NCI-H69 (cell line): Measurements from ENCODE around the gene PTGIS.

Experiments used
- DNase-seq: peaks from one replicate; lab custom pipeline; 2025; lab: John Stamatoyannopoulos, UW

PTGIS gene

DNA sequence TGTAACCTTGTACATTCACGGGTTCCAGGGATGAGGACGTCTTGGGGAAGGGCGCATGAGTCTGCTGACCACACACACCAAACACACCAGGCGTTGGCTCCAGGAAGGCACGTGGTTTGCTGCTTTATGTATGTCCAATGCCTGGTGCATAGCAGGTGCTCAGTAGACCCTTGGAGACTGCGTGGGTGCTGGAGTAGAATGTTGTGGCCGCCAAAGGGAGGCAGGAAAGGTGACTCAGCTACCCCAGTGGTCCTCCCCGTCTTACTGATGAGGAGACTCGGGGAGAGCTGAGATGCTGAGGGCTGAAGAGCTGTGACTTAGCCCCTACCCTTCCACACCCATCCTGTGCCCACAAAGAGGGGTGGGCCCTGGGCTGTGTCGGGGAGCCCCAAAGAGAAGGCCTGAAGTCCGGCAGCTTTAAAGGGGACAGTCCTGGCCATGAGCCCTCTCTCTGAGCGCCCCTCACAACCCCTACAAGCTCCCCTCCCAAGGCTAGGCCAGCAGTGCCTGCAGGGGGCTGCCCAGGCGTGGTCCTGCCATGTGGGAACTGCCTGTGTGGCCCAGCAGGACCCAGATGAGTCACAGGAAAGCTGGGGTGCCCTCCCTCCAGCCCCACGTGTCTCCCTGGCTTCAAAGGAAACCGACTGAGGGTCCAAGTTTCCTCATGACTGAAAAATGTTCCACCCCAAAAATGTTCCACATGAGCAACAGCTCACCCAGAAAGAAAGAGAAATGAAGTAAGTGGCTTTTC is 28.0 kb upstream of the PTGIS start:
- no peak for DNase-seq

DNA sequence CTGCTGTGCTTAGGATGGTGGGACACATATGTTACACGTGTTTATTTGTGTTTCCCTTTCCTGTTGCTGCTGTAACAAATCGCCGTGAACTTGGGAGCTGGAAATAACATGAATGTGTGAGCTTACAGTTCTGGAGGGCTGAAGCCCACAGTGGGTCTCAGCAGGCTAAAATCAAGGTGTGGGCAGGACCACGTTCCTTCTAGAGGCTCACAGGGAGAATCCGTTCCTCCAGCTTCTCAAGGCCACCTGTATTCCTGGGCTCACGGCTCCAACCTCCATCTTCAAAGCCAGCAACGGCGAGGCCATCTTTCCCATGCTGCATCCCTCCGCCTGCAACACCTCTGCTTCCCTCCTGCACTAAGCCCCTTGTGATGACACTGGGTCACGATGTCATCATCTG is 27.4 kb upstream of the PTGIS start:
- DNase-seq: no peak

DNA sequence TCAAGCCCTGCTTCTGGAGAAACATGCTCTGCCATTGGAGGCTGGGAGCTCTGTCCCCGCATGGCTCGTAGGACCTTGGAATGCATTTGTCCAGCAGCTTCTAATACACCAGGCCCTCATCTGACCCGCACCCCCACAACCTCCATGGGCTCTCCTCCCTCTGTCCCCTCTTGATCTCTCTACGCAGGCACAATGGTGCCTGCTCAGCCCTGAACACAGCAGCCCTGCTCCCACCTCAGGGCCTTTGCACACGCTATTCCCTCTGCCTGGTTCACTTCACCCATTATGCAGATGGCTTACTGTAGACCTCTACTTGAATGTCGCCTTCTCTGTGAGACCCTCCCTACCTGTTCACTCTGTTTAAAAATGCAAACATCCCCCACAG is 27.0 kb upstream of the PTGIS start:
- no peak for DNase-seq

GRCh38 chr20:49594143-49594930 is 26.4 kb upstream of the PTGIS start:
- no peak for DNase-seq

DNA sequence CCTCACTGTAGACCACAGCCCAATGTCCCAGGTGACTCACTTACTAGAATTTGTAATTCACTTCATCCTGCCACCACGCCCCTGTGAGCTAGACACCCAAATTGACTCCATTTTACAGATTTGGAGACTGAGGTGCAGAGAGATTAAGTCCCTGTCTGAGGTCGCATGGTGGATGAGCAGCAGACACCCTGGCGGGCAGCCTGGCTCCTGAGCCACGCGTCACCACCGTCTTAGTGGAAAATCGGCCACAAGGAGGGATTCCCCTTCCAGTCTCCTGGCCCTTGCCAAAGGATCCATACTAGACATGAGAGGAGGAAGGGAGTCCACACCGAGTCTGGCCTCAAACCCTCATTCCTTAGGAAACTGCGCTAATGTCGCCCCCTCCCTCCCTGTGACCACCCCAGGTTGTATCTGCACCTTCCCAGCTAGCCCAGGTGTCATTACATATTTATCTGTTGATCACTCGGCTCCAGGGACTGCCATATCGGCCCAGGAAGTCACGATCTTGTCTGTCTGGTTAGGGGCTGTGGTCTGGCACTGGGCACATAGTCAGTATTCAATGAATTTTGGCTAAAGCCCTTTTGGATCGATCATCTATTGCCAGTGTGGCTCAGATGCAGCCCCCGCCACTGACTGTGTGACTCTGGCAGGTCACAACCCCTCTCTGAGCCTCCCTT is 25.7 kb upstream of the PTGIS start:
- DNase-seq: no peak

DNA sequence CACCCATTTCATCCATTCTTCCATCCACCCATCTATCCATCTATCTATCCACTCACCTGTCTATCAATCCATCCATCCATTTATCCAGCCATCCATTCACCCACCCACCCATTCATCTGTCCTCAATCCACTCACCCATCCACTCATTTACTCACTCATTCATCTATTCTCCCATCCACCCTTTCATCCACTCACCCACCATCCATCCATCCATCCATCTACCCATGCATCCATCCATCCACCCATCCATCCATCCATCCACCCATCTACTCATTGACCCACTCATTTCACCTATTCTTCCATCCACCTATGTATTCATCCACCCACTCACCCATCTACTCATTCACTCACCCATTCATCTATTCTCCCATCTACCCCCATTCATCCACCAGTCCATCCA is 24.2 kb upstream of the PTGIS start:
- DNase-seq: no peak

- DNase-seq: no peak
These were observed 23.4 kb upstream of the PTGIS start for GRCh38 chr20:49591217-49591865.

DNA sequence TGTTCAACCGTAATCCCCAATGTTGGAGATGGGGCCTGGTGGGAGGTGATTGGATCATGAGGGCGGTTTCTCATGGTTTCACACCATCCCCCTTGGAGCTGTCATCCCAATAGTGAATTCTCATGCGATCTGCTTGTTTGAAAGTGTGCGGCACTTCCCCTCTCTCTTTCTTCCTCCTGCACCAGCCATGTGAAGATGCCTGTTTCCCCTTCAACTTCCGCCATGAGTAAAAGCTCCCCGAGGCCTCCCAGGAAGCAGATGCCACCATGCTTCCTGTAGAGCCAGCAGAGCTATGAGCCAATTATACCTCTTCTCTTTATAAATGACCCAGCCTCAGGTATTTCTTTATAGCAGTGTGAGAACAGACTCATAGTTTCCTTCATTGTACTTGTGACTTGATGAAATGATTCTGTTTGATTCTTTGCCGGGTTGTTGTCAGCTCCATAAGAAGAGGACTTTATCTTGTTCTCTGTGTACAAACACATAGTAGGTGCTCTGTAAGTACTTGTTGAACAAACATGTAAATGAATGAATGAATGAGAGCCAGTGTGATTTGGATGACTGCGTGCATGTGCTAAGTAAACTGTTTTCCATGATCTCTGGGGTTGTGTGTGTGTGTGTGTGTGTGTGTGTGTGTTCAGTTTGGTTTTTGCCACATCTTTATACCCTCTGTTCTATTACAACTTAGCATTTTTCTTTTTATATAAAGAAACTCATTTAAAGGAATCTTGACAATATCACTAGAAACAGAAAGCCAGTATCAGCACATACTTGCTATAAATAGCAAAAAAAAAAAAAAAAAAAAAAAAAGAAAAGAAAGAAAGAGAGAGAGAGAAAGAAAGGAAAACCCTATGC is 22.5 kb upstream of the PTGIS start:
- DNase-seq: no peak

GRCh38 chr20:49589747-49590146 is 21.8 kb upstream of the PTGIS start:
- DNase-seq: no peak

- DNase-seq: no peak
These were observed 19.2 kb upstream of the PTGIS start for GRCh38 chr20:49587111-49587570.

- no peak for DNase-seq
These were observed 17.8 kb upstream of the PTGIS start for GRCh38 chr20:49585585-49586245.

GRCh38 chr20:49584418-49585382 is 16.8 kb upstream of the PTGIS start:
- DNase-seq: peak; percentile 14

- DNase-seq: peak; percentile 78
These were observed 15.9 kb upstream of the PTGIS start for GRCh38 chr20:49583669-49584417.

DNA sequence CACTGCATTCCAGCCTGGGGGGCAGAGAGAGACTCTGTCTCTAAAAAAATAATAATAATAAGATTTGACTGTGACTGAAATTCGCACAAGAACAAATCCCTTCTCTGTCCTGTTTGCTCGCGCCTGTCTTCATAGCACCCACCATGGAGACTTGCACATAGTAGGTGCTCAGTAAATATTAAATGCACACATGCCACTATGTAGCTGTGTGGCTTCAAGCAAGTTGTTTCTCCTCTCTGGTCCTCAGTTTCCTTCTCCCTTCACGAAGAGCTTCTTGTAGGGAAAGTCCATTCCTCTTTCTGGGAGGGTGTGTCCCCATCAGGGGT is 15.4 kb upstream of the PTGIS start:
- no peak for DNase-seq

DNA sequence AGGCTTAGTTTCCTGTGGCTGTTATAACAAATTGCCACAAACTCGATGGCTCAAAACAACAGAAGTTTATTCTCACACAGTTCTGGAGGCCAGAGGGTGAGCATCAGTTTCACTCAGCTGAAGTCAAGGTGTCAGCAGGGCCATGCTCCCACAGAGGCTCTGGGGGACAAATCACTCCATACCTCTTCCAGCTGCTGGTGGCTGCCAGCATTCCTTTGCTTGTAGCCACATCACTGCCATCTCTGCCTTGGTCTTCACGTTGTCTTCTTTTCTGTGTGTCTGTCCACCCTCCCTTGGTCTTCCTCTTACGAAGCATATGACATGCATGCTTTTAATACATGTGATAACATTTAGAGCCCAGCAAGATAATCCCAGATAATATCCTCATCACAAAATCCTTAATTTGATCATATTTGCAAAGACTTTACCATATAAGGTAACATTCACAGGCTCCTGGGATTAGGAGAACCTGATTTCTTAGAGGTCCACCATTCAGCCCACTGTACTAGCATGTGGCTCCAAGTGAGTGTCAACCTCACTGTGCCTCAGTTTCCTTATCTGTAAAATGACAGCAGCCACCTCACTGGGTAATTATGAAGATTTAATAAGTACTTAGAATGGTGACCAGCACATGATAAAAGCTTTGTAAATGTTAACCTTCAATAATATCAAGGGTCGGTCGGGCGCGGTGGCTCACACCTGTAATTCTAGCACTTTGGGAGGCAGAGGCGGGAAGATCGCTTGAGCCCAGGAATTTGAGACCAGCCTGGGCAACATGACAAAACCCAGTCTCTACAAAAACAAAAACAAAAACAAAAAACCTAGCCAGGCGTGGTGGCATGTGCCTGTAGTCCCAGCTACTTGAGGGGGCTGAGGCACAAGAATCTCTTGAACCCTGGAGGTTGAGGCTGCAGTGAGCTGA is 14.7 kb upstream of the PTGIS start:
- DNase-seq: no peak

GRCh38 chr20:49581482-49581881 is 13.5 kb upstream of the PTGIS start:
- no peak for DNase-seq

DNA sequence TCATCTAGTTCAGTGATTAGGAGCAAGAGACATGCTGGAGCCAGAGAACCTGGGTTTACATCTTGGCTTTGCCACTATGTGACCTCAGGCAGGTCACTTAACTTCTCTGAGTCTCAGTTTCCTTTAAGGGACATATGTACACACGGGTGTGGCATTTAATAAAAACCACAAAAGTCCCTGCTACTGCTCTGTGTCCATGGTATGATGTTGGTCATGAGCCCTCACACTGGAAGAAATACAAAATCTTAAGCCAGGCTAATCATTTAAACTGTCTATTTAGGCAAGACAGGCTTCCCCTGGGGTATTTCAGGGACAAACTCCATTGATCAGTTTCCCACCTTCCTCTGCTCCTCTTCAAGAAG is 12.9 kb upstream of the PTGIS start:
- DNase-seq: no peak
